SK-N-SH treated with all-trans-retinoic acid at 6 μM for 48 hours (cell line): ENCODE measurements around the gene AADACL4.

Source experiments
- ATAC-seq: fragments of 200-7000 bp; cut with Tn5 transposase; 3 replicates; pipeline ENCODE4 v1.9.1; 2020; ENCODE audit warnings: mild to moderate bottlenecking, moderate library complexity
- ARNTL ChIP-seq: fragments of 450-650 bp; formaldehyde crosslinking; IDR thresholded peaks from 2 replicates; pipeline ENCODE4 v1.5.0; 2020; ENCODE audit warnings: low read depth, mild to moderate bottlenecking, moderate library complexity, borderline replicate concordance
- BACH2 ChIP-seq: fragments of 250-450 bp; sonication (Bioruptor Pico); IDR thresholded peaks from 2 replicates; pipeline ENCODE4 v1.9.0; 2021; ENCODE audit warnings: mild to moderate bottlenecking, borderline replicate concordance
- CREB5 ChIP-seq: fragments of 250-450 bp; sonication (Bioruptor Pico); IDR thresholded peaks from 2 replicates; pipeline ENCODE4 v1.5.1; 2020; ENCODE audit warnings: low read depth, mild to moderate bottlenecking, moderate library complexity
- CSDC2 ChIP-seq: fragments of 250-450 bp; sonication (Bioruptor Pico); IDR thresholded peaks from 2 replicates; pipeline ENCODE4 v1.5.0; 2020; ENCODE audit warnings: mild to moderate bottlenecking, moderate library complexity
- CSRNP3 ChIP-seq: fragments of 250-450 bp; sonication (Bioruptor Pico); IDR thresholded peaks from 2 replicates; pipeline ENCODE4 v1.5.1; 2021; ENCODE audit warnings: mild to moderate bottlenecking, moderate library complexity
- ESRRG ChIP-seq: fragments of 250-450 bp; sonication (Bioruptor Pico); IDR thresholded peaks from 2 replicates; pipeline ENCODE4 v1.6.1; 2021; ENCODE audit warnings: mild to moderate bottlenecking
- GLIS3 ChIP-seq: fragments of 250-450 bp; sonication (Bioruptor Pico); IDR thresholded peaks from 2 replicates; pipeline ENCODE4 v1.5.0; 2020; ENCODE audit warnings: mild to moderate bottlenecking, moderate library complexity
- ISL1 ChIP-seq: fragments of 250-450 bp; sonication (Bioruptor Pico); IDR thresholded peaks from 2 replicates; pipeline ENCODE4 v2.1.2; 2022; ENCODE audit warnings: mild to moderate bottlenecking, moderate library complexity
- OSR1 ChIP-seq: fragments of 250-450 bp; sonication (Bioruptor Pico); IDR thresholded peaks from 2 replicates; pipeline ENCODE4 v1.8.0; 2022; ENCODE audit warnings: moderate library complexity, mild to moderate bottlenecking, inconsistent platforms
- PATZ1 ChIP-seq: fragments of 250-450 bp; sonication (Bioruptor Pico); IDR thresholded peaks from 2 replicates; pipeline ENCODE4 v1.8.0; 2020; ENCODE audit warnings: mild to moderate bottlenecking, moderate library complexity, borderline replicate concordance
- PPARA ChIP-seq: fragments of 250-450 bp; sonication (Bioruptor Pico); IDR thresholded peaks from 2 replicates; pipeline ENCODE4 v1.5.0; 2020; ENCODE audit warnings: mild to moderate bottlenecking, borderline replicate concordance
- RARB ChIP-seq: fragments of 250-450 bp; sonication (Bioruptor Pico); IDR thresholded peaks from 2 replicates; pipeline ENCODE4 v1.8.0; 2021; ENCODE audit warnings: mild to moderate bottlenecking, moderate library complexity
- SNAI2 ChIP-seq: fragments of 250-450 bp; sonication (Bioruptor Pico); IDR thresholded peaks from 2 replicates; pipeline ENCODE4 v1.5.0; 2020; ENCODE audit warnings: mild to moderate bottlenecking, moderate library complexity
- TOX ChIP-seq: fragments of 250-450 bp; sonication (Bioruptor Pico); IDR thresholded peaks from 2 replicates; pipeline ENCODE4 v1.8.0; 2021; ENCODE audit warnings: mild to moderate bottlenecking, moderate library complexity, borderline replicate concordance
- TSHZ2 ChIP-seq: fragments of 250-450 bp; sonication (Bioruptor Pico); IDR thresholded peaks from 2 replicates; pipeline ENCODE4 v1.5.0; 2020; ENCODE audit warnings: mild to moderate bottlenecking, moderate library complexity
- ZC3H10 ChIP-seq: fragments of 250-450 bp; sonication (Bioruptor Pico); IDR thresholded peaks from 2 replicates; pipeline ENCODE4 v1.5.1; 2021; ENCODE audit warnings: mild to moderate bottlenecking, moderate library complexity
- ZFP3 ChIP-seq: fragments of 250-450 bp; sonication (Bioruptor Pico); IDR thresholded peaks from 2 replicates; pipeline ENCODE4 v1.5.0; 2020; ENCODE audit warnings: mild to moderate bottlenecking, moderate library complexity
- ZFP30 ChIP-seq: fragments of 450-650 bp; formaldehyde crosslinking; IDR thresholded peaks from 2 replicates; pipeline ENCODE4 v1.5.0; 2022; ENCODE audit warnings: mild to moderate bottlenecking, moderate library complexity
- ZNF565 ChIP-seq: fragments of 450-650 bp; formaldehyde crosslinking; conservative IDR thresholded peaks from 2 replicates; pipeline ENCODE4 v1.5.0; 2020; ENCODE audit warnings: low read depth, mild to moderate bottlenecking, moderate library complexity
- ZNF70 ChIP-seq: fragments of 450-650 bp; formaldehyde crosslinking; IDR thresholded peaks from 2 replicates; pipeline ENCODE4 v1.5.0; 2020; ENCODE audit warnings: mild to moderate bottlenecking, moderate library complexity
- ZNF8 ChIP-seq: fragments of 450-650 bp; formaldehyde crosslinking; IDR thresholded peaks from 2 replicates; pipeline ENCODE4 v1.5.0; 2020; ENCODE audit warnings: mild to moderate bottlenecking, moderate library complexity

The AADACL4 gene

GRCh38 chr1:12661606-12662219 is 17.8 kb downstream of the AADACL4 start:
- TF ChIP-seq ZFP3, result no peak
- no peak for ATAC-seq

- TF ChIP-seq TSHZ2 (no peak), RARB (CRISPR knock-in tag) (no peak), SNAI2 (CRISPR knock-in tag) (no peak), ARNTL (no peak), ZFP30 (CRISPR knock-in tag) (no peak), ZC3H10 (no peak), CSDC2 (CRISPR knock-in tag) (no peak), ZNF565 (CRISPR knock-in tag) (no peak), CSRNP3 (CRISPR knock-in tag) (no peak), OSR1 (CRISPR knock-in tag) (no peak), ZFP3 (no peak), ISL1 (CRISPR knock-in tag) (no peak), TOX (CRISPR knock-in tag) (no peak), GLIS3 (CRISPR knock-in tag) (no peak), PPARA (no peak), CREB5 (CRISPR knock-in tag) (no peak), PATZ1 (CRISPR knock-in tag) (no peak)
- TF ChIP-seq, all 23 proteins: peak for 0
- ATAC-seq, result no peak
Measured at GRCh38 chr1:12662556-12662955, 18.7 kb downstream of the AADACL4 start.

GRCh38 chr1:12665511-12665910 is 21.6 kb downstream of the AADACL4 start:
- no peak for TF ChIP-seq TSHZ2
- no peak for TF ChIP-seq RARB (CRISPR knock-in tag)
- TF ChIP-seq ISL1 (CRISPR knock-in tag), result no peak
- no peak for TF ChIP-seq ARNTL
- no peak for TF ChIP-seq ZFP30 (CRISPR knock-in tag)
- no peak for TF ChIP-seq BACH2 (CRISPR knock-in tag)
- no peak for TF ChIP-seq ZNF70 (CRISPR knock-in tag)
- TF ChIP-seq SNAI2 (CRISPR knock-in tag), result no peak
- TF ChIP-seq CSRNP3 (CRISPR knock-in tag), result no peak
- TF ChIP-seq TOX (CRISPR knock-in tag), result no peak
- no peak for TF ChIP-seq PPARA
- TF ChIP-seq CSDC2 (CRISPR knock-in tag), result no peak
- no peak for TF ChIP-seq ZNF8
- TF ChIP-seq GLIS3 (CRISPR knock-in tag), result no peak
- no peak for TF ChIP-seq ESRRG (CRISPR knock-in tag)
- TF ChIP-seq OSR1 (CRISPR knock-in tag), result no peak
- TF ChIP-seq, all 23 proteins: peak for 0
- no peak for ATAC-seq
